ENCODE measurements around the gene SHB.
A peak's percentile ranks its signal among the peaks of the same experiment; 100 is the strongest.

Gene SHB

GRCh38 chr9:37972351-37972848 is 96.6 kb downstream of the SHB start:
- no CpG with 5 or more reads among the region's 4 CpGs for WGBS (ENCODE audit: extremely low coverage, insufficient coverage, low lambda C conversion rate)
- no peak overlapping the region for H3K4me2 ChIP-seq (ENCODE audit: low read length)
- H4K5ac ChIP-seq (ENCODE audit: low read length), result no peak overlapping the region
- no peak overlapping the region for H2AK5ac ChIP-seq (ENCODE audit: low read length)
- H2BK120ac ChIP-seq (ENCODE audit: low read depth, low read length), result no peak overlapping the region
- no peak overlapping the region for H3K9ac ChIP-seq (ENCODE audit: low read length)
- H3K79me2 ChIP-seq (ENCODE audit: control insufficient read depth, insufficient read depth, low read length), result no peaks in the 10 kb centered on the region
- H3K4me1 ChIP-seq (ENCODE audit: control insufficient read depth, low read depth, low read length), result no peaks in the 10 kb centered on the region
- H3K4me3 ChIP-seq (ENCODE audit: low read length), result no peak overlapping the region
- H3K56ac ChIP-seq (ENCODE audit: low read length), result no peak overlapping the region
- no peak overlapping the region for H4K8ac ChIP-seq (ENCODE audit: low read depth, low read length)
- no peak overlapping the region for H3K18ac ChIP-seq (ENCODE audit: low read length)
- no peak overlapping the region for H3K4ac ChIP-seq (ENCODE audit: low read depth, low read length)
- peak; percentile 64 for DNase-seq
- H2BK5ac ChIP-seq (ENCODE audit: low read length), result no peak overlapping the region
- H3K27ac ChIP-seq (ENCODE audit: low read depth, low read length), result no peak overlapping the region
- peaks cover 32% of the 10 kb centered on the region for H3K79me1 ChIP-seq (ENCODE audit: low read length)
- no peak overlapping the region for H3K23ac ChIP-seq (ENCODE audit: low read length)
- H2BK15ac ChIP-seq (replicated peaks; ENCODE audit: low read depth), result no peak overlapping the region
- peaks cover 2% of the 10 kb centered on the region for H3K36me3 ChIP-seq (ENCODE audit: control insufficient read depth, insufficient read depth, low read length)
- H3K27me3 ChIP-seq (ENCODE audit: insufficient read depth, low read length, poor library complexity), result no peaks in the 10 kb centered on the region

- H3K56ac ChIP-seq (ENCODE audit: low read length), result no peak overlapping the region
- no peak overlapping the region for H3K23ac ChIP-seq (ENCODE audit: low read length)
- no peak overlapping the region for H3K27ac ChIP-seq (ENCODE audit: low read depth, low read length)
- no CpG with 5 or more reads among the region's 2 CpGs for WGBS (ENCODE audit: extremely low coverage, insufficient coverage, low lambda C conversion rate)
- H3K4me1 ChIP-seq (ENCODE audit: control insufficient read depth, low read depth, low read length), result no peaks in the 10 kb centered on the region
- peaks cover 32% of the 10 kb centered on the region for H3K79me1 ChIP-seq (ENCODE audit: low read length)
- DNase-seq, result no peak
- H3K4me2 ChIP-seq (ENCODE audit: low read length), result no peak overlapping the region
- no peak overlapping the region for H2BK5ac ChIP-seq (ENCODE audit: low read length)
- no peak overlapping the region for H2BK15ac ChIP-seq (replicated peaks; ENCODE audit: low read depth)
- H3K9ac ChIP-seq (ENCODE audit: low read length), result no peak overlapping the region
- H3K18ac ChIP-seq (ENCODE audit: low read length), result no peak overlapping the region
- H2AK5ac ChIP-seq (ENCODE audit: low read length), result no peak overlapping the region
- peaks cover 2% of the 10 kb centered on the region for H3K79me2 ChIP-seq (ENCODE audit: control insufficient read depth, insufficient read depth, low read length)
- H3K4ac ChIP-seq (ENCODE audit: low read depth, low read length), result no peak overlapping the region
- H4K5ac ChIP-seq (ENCODE audit: low read length), result no peak overlapping the region
- H3K4me3 ChIP-seq (ENCODE audit: low read length), result no peak overlapping the region
- no peak overlapping the region for H4K8ac ChIP-seq (ENCODE audit: low read depth, low read length)
- H3K27me3 ChIP-seq (ENCODE audit: insufficient read depth, low read length, poor library complexity), result no peaks in the 10 kb centered on the region
- no peak overlapping the region for H2BK120ac ChIP-seq (ENCODE audit: low read depth, low read length)
- peaks cover 4% of the 10 kb centered on the region for H3K36me3 ChIP-seq (ENCODE audit: control insufficient read depth, insufficient read depth, low read length)
Measured at GRCh38 chr9:37971691-37972090, 97.3 kb downstream of the SHB start.

DNA sequence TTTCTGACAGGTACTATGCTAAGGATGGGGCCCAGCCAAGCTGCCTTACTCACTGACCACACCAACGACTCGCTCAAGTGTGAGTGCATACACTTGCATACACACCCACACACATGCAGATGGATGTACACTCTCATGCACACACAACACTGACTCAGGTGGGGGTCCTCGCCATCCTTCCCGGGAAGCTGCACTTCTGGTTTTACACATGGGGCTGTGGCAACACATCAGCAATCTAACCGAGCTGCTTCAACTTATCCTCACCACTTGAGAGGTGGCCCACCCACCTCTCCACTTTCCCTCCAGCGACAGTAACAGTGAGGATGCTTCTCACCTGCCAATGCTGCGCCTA is 97.9 kb downstream of the SHB start:
- Histone ChIP-seq H3K27me3 (ENCODE audit: insufficient read depth, low read length, poor library complexity) (no peaks in the 10 kb centered on the region), H3K36me3 (ENCODE audit: control insufficient read depth, insufficient read depth, low read length) (peaks cover 4% of the 10 kb centered on the region), H3K4me3 (ENCODE audit: low read length) (no peak overlapping the region), H3K9ac (ENCODE audit: low read length) (no peak overlapping the region), H2AK5ac (ENCODE audit: low read length) (no peak overlapping the region), H2BK120ac (ENCODE audit: low read depth, low read length) (no peak overlapping the region), H3K79me1 (ENCODE audit: low read length) (peaks cover 30% of the 10 kb centered on the region), H2BK5ac (ENCODE audit: low read length) (no peak overlapping the region), H3K4ac (ENCODE audit: low read depth, low read length) (no peak overlapping the region), H3K18ac (ENCODE audit: low read length) (no peak overlapping the region), H3K56ac (ENCODE audit: low read length) (no peak overlapping the region), H2BK15ac (replicated peaks; ENCODE audit: low read depth) (no peak overlapping the region), H3K79me2 (ENCODE audit: control insufficient read depth, insufficient read depth, low read length) (peaks cover 2% of the 10 kb centered on the region), H3K27ac (ENCODE audit: low read depth, low read length) (no peak overlapping the region), H3K4me2 (ENCODE audit: low read length) (no peak overlapping the region), H4K8ac (ENCODE audit: low read depth, low read length) (no peak overlapping the region), H3K4me1 (ENCODE audit: control insufficient read depth, low read depth, low read length) (no peaks in the 10 kb centered on the region), H4K5ac (ENCODE audit: low read length) (no peak overlapping the region), H3K23ac (ENCODE audit: low read length) (no peak overlapping the region)
- DNase-seq, result no peak
- no CpG with 5 or more reads among the region's 7 CpGs for WGBS (ENCODE audit: extremely low coverage, insufficient coverage, low lambda C conversion rate)

DNA sequence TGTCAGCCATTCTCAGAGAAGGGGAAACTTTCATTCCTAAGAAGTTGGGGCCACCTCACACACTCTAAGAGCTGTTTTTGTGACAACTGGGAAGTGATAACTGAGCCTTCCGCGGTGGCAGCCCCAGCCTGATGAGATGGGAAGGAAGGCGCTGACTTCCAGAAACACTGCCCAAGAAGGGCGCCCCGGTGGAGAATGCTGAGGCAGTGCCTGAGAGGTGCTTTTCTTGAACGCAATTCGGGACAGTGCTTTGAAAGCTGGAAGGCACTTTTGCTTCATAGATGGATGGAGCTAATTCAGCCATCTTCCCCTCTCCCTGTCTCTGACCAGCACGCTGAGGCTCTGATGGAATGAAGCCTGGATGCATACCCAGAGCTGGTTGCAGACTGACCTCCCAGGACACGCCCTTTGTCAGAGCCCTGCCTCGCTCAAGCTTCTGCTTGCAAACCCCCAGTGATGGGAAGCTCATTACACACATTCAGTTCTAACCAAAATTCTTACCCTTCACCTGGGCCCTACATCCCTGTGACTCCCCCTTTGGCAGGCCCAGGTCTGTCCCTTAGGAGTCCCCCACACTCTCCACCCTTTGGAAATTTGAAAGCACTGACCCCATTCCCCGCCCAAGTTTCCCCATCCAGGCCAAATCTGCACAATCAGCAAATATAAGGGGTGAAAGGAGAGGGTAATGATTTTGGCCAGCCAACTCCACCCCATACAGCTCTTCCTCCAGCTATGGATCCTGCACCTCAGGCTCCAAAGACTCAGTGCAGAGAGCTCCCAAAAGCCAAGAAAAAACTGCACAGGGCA is 98.5 kb downstream of the SHB start:
- H3K27ac ChIP-seq (ENCODE audit: low read depth, low read length), result no peak overlapping the region

GRCh38 chr9:37969558-37970300 is 99.3 kb downstream of the SHB start:
- Histone ChIP-seq H3K23ac (ENCODE audit: low read length) (no peak overlapping the region), H3K56ac (ENCODE audit: low read length) (no peak overlapping the region), H3K36me3 (ENCODE audit: control insufficient read depth, insufficient read depth, low read length) (peaks cover 4% of the 10 kb centered on the region), H3K27me3 (ENCODE audit: insufficient read depth, low read length, poor library complexity) (no peaks in the 10 kb centered on the region), H3K27ac (ENCODE audit: low read depth, low read length) (no peak overlapping the region), H2BK5ac (ENCODE audit: low read length) (no peak overlapping the region), H4K5ac (ENCODE audit: low read length) (no peak overlapping the region), H3K79me2 (ENCODE audit: control insufficient read depth, insufficient read depth, low read length) (peaks cover 6% of the 10 kb centered on the region), H2BK15ac (replicated peaks; ENCODE audit: low read depth) (no peak overlapping the region), H3K4me2 (ENCODE audit: low read length) (no peak overlapping the region), H2BK120ac (ENCODE audit: low read depth, low read length) (no peak overlapping the region), H3K4me1 (ENCODE audit: control insufficient read depth, low read depth, low read length) (no peaks in the 10 kb centered on the region), H3K9ac (ENCODE audit: low read length) (no peak overlapping the region), H3K4me3 (ENCODE audit: low read length) (no peak overlapping the region), H2AK5ac (ENCODE audit: low read length) (no peak overlapping the region), H4K8ac (ENCODE audit: low read depth, low read length) (no peak overlapping the region), H3K18ac (ENCODE audit: low read length) (no peak overlapping the region), H3K4ac (ENCODE audit: low read depth, low read length) (no peak overlapping the region), H3K79me1 (ENCODE audit: low read length) (peaks cover 32% of the 10 kb centered on the region)
- no CpG with 5 or more reads among the region's 11 CpGs for WGBS (ENCODE audit: extremely low coverage, insufficient coverage, low lambda C conversion rate)
- DNase-seq, result no peak

More for the DNA sequence above, 98.5 kb downstream of the SHB start:
- H3K9ac ChIP-seq (ENCODE audit: low read length), result no peak overlapping the region
- H4K8ac ChIP-seq (ENCODE audit: low read depth, low read length), result no peak overlapping the region
- WGBS (ENCODE audit: extremely low coverage, insufficient coverage, low lambda C conversion rate), result no CpG with 5 or more reads among the region's 11 CpGs
- H2BK15ac ChIP-seq (replicated peaks; ENCODE audit: low read depth), result no peak overlapping the region
- no peaks in the 10 kb centered on the region for H3K4me1 ChIP-seq (ENCODE audit: control insufficient read depth, low read depth, low read length)
- no peak overlapping the region for H3K4ac ChIP-seq (ENCODE audit: low read depth, low read length)
- H2BK120ac ChIP-seq (ENCODE audit: low read depth, low read length), result no peak overlapping the region
- DNase-seq, result no peak
- H3K56ac ChIP-seq (ENCODE audit: low read length), result no peak overlapping the region
- H4K5ac ChIP-seq (ENCODE audit: low read length), result no peak overlapping the region
- peaks cover 2% of the 10 kb centered on the region for H3K79me2 ChIP-seq (ENCODE audit: control insufficient read depth, insufficient read depth, low read length)
- no peak overlapping the region for H3K23ac ChIP-seq (ENCODE audit: low read length)
- no peak overlapping the region for H3K18ac ChIP-seq (ENCODE audit: low read length)
- H2AK5ac ChIP-seq (ENCODE audit: low read length), result no peak overlapping the region
- peaks cover 29% of the 10 kb centered on the region for H3K79me1 ChIP-seq (ENCODE audit: low read length)
- H3K4me2 ChIP-seq (ENCODE audit: low read length), result no peak overlapping the region
- no peaks in the 10 kb centered on the region for H3K27me3 ChIP-seq (ENCODE audit: insufficient read depth, low read length, poor library complexity)
- H3K4me3 ChIP-seq (ENCODE audit: low read length), result no peak overlapping the region
- peaks cover 4% of the 10 kb centered on the region for H3K36me3 ChIP-seq (ENCODE audit: control insufficient read depth, insufficient read depth, low read length)
- H2BK5ac ChIP-seq (ENCODE audit: low read length), result no peak overlapping the region

Measured in mesendoderm (in vitro differentiated cells).